Stomach (tissue), 9 donors: ENCODE results near the gene DAB1. TPM values are rescaled to one million over a fixed set of nuclear protein-coding genes. Genes with fewer than 3 reads are reported as not detected.

Experiments used
- DNase-seq, 2 donors: peaks; one replicate each; pipeline versions ENCODE4 v3.0.0 to v3.0.0-alpha.2; 2013 to 2019
- H3K27ac ChIP-seq, 5 donors: fragments of 200-600 bp in 4 of 5; sonication (generic) in 4 of 5; one replicate each; pipeline ENCODE4 v1.5.1; 2013 to 2019; ENCODE audit warnings: mild to moderate bottlenecking in 1 of 5, moderate library complexity in 1 of 5
- H3K27me3 ChIP-seq, 3 donors: fragments of 200-600 bp; sonication (generic); one replicate each; pipeline ENCODE4 v1.5.1; 2017 to 2019; ENCODE audit warnings: mixed run types in 1 of 3
- H3K36me3 ChIP-seq, 4 donors: fragments of 200-600 bp; sonication (generic); 1 replicate in 3 of 4; 2 replicates in 1 of 4; pipeline ENCODE4 v1.5.1; 2016 to 2019
- H3K4me1 ChIP-seq, 4 donors: fragments of 200-600 bp; sonication (generic); one replicate each; pipeline ENCODE4 v1.5.1; 2016 to 2019
- H3K4me3 ChIP-seq, 4 donors: fragments of 200-600 bp; sonication (generic) in 3 of 4; one replicate each; pipeline ENCODE4 v1.5.1; 2016 to 2019; ENCODE audit warnings: mild to moderate bottlenecking in 1 of 4
- H3K9me3 ChIP-seq, 4 donors: fragments of 200-600 bp; sonication (generic); one replicate each; pipeline ENCODE4 v1.5.1; 2016 to 2019
- EP300 ChIP-seq: sonication (generic); formaldehyde crosslinking; IDR thresholded peaks from one replicate; pipeline ENCODE4 v1.6.1; 2017; ENCODE audit warnings: antibody characterized with exemption
- POLR2A ChIP-seq, 4 donors: fragments of 450-650 bp; IDR thresholded peaks; one replicate each; pipeline ENCODE4 v1.6.1; 2016; ENCODE audit warnings: antibody characterized with exemption in 4 of 4, control low read depth in 2 of 4, mild to moderate bottlenecking in 1 of 4, moderate library complexity in 1 of 4
- POLR2AphosphoS5 ChIP-seq, 3 donors: sonication (generic); formaldehyde crosslinking; IDR thresholded peaks; one replicate each; pipeline ENCODE4 v1.6.1; 2016; ENCODE audit warnings: antibody characterized with exemption in 3 of 3
- WGBS, 5 donors: extraction: QIAGEN DNeasy Blood & Tissue Kit in 3 of 5; methylation state at CpG; one replicate each; pipeline versions ENCODE4 v1.1.5 to v1.1.7; 2013 to 2018; 5-methylcytosine and 5-hydroxymethylcytosine counted together
- intact Hi-C: fragments of 100-400 bp; cut with DNase I; formaldehyde crosslinking; loops from one replicate; pipeline ENCODE4 v1.15.1; 2023; ENCODE audit warnings: low total_unique reads
- polyA plus RNA-seq, 3 donors: library from polyadenylated mRNA; stranded (reverse); fragments of 200-250 nt; gene quantifications; one replicate each; pipeline ENCODE4 v1.2.3, GENCODE V29; 2013
- total RNA-seq, 5 donors: library from RNA; depleted of rRNA; stranded (reverse); fragments of >200 nt; gene quantifications; one replicate each; pipeline versions ENCODE4 v1.1.0 to v1.2.3, GENCODE V29; 2014 to 2016
- TF ChIP-seq, protein P1 (sequence below), 7 experiments: fragments of 450-650 bp in 4 of 7; fragments of 200-600 bp in 3 of 7; sonication (generic) in 3 of 7; IDR thresholded peaks; one replicate each; pipeline ENCODE4 v1.5.1; 2016 to 2019; ENCODE audit warnings: antibody characterized with exemption in 7 of 7, control low read depth in 2 of 7, mild to moderate bottlenecking in 1 of 7
- donor health status: healthy with polysubstance abuse.
- donor health status: Bipolar disorder and iron deficiency.
- donor health status: healthy.

Gene DAB1
- total and polyA plus RNA-seq, 8 donors, result under 0.01 to 3.5 (median 0.61) TPM; not detected in 1

DNA sequence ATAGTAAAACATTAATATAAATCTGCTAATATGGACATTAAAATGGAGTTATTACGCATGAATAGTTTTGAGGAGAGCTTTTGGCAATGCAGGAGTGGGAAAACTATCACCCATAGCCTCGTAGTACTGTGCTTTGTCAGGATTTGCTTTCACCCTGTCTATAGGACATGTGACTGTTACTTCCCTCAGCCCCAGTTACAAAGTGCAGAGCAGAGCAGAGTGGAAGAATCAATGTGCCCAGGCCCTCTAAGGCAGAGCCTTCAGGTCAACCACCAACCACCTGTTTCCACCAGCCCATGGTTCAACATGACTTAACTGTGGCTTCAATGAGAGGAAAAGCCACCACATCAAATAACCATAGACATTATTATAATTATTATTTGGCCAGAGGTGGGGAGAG is 389.1 kb downstream of the DAB1 start:
- intact Hi-C loops, result no loop called here
- H3K27me3 ChIP-seq, result no peaks in the 10 kb centered on the region
- H3K36me3 ChIP-seq, result no peaks in the 10 kb centered on the region
- no peak overlapping the region for H3K27ac ChIP-seq
- WGBS, 5 donors, result 76 to 89% (median 80%) methylated on average over 2 of the region's 2 CpGs
- H3K9me3 ChIP-seq, result no peaks in the 10 kb centered on the region
- no peak overlapping the region for H3K4me3 ChIP-seq
- H3K4me1 ChIP-seq, result no peaks in the 10 kb centered on the region
- no peak for DNase-seq
- no peak for TF ChIP-seq EP300
- TF ChIP-seq POLR2A (IDR thresholded peaks at IDR 0.05), result no peak
- TF ChIP-seq, protein P1, sequence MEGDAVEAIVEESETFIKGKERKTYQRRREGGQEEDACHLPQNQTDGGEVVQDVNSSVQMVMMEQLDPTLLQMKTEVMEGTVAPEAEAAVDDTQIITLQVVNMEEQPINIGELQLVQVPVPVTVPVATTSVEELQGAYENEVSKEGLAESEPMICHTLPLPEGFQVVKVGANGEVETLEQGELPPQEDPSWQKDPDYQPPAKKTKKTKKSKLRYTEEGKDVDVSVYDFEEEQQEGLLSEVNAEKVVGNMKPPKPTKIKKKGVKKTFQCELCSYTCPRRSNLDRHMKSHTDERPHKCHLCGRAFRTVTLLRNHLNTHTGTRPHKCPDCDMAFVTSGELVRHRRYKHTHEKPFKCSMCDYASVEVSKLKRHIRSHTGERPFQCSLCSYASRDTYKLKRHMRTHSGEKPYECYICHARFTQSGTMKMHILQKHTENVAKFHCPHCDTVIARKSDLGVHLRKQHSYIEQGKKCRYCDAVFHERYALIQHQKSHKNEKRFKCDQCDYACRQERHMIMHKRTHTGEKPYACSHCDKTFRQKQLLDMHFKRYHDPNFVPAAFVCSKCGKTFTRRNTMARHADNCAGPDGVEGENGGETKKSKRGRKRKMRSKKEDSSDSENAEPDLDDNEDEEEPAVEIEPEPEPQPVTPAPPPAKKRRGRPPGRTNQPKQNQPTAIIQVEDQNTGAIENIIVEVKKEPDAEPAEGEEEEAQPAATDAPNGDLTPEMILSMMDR (IDR thresholded peaks at IDR 0.05), result no peak
- no peak for TF ChIP-seq POLR2AphosphoS5 (IDR thresholded peaks at IDR 0.05)

DNA sequence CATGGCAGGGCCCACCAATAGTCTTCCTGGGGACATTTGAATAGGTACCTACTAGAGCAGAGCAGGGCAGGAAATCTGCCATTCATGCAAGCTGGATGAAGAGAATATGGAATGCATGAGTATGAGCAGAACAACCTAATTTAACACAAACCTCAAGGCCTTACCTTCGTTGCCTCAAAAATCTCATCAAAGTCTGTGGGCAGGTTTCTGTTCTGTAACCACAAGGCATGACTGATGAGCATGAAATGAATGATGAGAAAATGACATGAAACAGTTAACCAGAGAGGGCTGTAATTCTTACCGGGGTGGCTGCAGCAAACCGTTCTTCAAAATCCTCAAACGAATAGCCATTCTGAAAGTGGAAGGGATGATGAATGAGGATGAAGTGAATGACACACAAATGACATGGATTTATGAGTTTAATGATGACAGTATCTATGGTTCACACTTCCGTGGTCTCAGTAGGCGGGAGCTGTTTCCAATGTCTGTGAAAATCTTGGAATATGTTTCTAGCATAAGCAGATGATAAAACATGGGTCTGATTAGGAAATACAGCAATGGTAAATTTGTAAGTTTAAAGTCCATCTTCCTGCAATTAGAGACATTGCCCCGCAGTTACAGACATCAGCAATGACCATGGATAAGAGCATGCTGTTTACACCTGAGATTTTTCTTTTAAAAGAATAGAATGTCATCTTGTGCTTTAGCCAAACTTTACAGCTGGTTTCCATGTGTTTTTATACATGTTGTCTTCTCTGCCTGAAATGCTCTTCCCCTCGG is 390.4 kb downstream of the DAB1 start:
- H3K4me1 ChIP-seq, result no peaks in the 10 kb centered on the region
- H3K27me3 ChIP-seq, result no peaks in the 10 kb centered on the region
- intact Hi-C loops, result no loop called here
- 70 to 76% (median 71%) methylated on average over 8 of the region's 8 CpGs for WGBS, 5 donors
- H3K9me3 ChIP-seq, result peaks cover 0 to 7% (median 3%) of the 10 kb centered on the region in 4 donors
- no peaks in the 10 kb centered on the region for H3K36me3 ChIP-seq
- no peak overlapping the region for H3K27ac ChIP-seq
- DNase-seq, result no peak
- TF ChIP-seq EP300, result no peak
- TF ChIP-seq, protein P1 (IDR thresholded peaks at IDR 0.05), result no peak
- TF ChIP-seq POLR2AphosphoS5 (IDR thresholded peaks at IDR 0.05), result no peak
- TF ChIP-seq POLR2A (IDR thresholded peaks at IDR 0.05), result no peak
- no peak overlapping the region for H3K4me3 ChIP-seq

DNA sequence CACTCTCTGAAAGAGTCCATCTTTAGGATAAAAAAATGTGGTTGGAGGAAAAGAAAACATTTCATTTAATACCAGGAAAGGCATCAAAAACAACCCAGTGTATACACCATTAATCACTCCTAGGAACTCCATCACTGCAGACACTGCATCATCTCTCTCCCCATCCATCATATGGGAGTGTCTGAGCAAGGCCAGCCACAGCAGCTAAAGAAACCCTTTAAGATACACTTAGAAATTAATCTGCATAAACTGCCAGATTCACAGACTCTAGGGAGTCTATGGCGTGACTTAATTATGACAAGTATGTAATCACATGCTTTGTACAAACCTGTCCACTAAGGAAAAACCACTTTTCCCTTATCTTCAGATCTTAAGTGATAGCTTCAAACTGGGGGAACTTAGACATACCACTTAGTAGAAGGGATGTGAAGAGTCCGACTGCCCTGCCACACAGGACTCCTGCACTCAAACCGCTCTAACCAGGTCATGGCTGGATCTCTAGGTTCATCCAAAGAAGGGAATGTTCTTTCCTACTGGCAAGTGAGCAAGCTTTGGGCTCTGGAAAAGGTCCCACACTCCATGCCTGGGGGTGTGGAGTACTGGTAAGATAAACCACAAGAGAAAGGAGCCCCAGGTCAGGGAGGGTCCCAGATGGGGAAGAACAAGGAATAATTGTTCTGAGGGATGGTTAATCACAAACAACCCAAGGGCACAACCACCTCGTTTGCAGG is 397.1 kb downstream of the DAB1 start:
- Histone ChIP-seq H3K27ac (no peak overlapping the region), H3K4me1 (peaks cover 0 to 4% (median 0%) of the 10 kb centered on the region in 4 donors), H3K9me3 (peaks cover 0 to 7% (median 3%) of the 10 kb centered on the region in 4 donors), H3K4me3 (no peak overlapping the region), H3K36me3 (no peaks in the 10 kb centered on the region), H3K27me3 (no peaks in the 10 kb centered on the region)
- WGBS, 5 donors, result 68 to 85% (median 79%) methylated on average over 4 of the region's 4 CpGs
- no peak for TF ChIP-seq EP300
- TF ChIP-seq, protein P1 (IDR thresholded peaks at IDR 0.05), result no peak
- no peak for DNase-seq
- intact Hi-C loops, result no loop called here

DNA sequence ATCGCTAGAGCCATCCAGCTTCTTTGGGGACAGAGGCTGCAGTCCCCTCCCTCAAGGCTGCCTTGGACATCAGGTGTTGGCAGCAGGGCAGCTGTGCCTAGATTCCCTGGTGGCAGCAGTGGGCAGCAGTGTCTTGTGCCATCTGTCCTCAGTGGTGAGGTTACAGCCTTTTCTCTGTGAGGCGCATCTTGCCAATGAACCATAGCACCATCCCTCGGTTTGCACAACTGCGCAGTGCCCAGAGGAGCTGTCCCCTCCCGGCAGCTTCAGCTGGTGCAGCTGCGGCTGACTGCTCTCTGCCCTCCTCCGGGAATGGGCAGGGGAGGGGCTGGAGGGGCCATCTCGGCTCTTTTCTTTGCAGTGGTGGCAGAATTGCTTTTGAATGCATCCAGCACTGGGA is 399.0 kb downstream of the DAB1 start:
- Histone ChIP-seq H3K4me3 (no peak overlapping the region), H3K4me1 (peaks cover 0 to 4% (median 0%) of the 10 kb centered on the region in 4 donors), H3K36me3 (no peaks in the 10 kb centered on the region), H3K27me3 (no peaks in the 10 kb centered on the region), H3K9me3 (peaks cover 0 to 7% (median 3%) of the 10 kb centered on the region in 4 donors), H3K27ac (no peak overlapping the region)
- 46 to 62% (median 52%) methylated on average over 8 of the region's 8 CpGs for WGBS, 5 donors
- peak in 1 of 2 donors; percentile 22 for DNase-seq
- TF ChIP-seq EP300 (no peak), POLR2AphosphoS5 (IDR thresholded peaks at IDR 0.05) (no peak), POLR2A (IDR thresholded peaks at IDR 0.05) (no peak)
- TF ChIP-seq, protein P1 (IDR thresholded peaks at IDR 0.05), result no peak
- intact Hi-C loops, result no loop called here
